ENCODE measurements around the gene MED13L.

DNA sequence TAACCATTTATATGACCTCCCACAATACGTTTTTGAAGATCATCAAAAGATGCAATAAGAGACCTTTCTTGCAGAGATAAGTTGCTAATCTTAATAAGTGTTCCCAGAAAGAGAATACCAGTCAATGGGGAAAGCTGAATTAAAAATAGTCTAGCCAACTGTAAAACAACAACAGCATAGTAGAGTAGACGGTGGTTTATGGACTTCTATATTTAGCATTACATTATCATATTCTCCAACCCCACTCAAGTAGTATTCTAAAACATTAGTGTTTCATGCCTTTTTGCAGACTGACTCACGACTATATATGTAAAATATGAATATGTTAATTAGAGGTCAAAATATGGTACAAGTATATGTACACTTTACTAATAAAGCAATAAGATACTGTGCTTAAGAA lies 218.9 kb downstream of the MED13L start:
- TF ChIP-seq, protein P1, sequence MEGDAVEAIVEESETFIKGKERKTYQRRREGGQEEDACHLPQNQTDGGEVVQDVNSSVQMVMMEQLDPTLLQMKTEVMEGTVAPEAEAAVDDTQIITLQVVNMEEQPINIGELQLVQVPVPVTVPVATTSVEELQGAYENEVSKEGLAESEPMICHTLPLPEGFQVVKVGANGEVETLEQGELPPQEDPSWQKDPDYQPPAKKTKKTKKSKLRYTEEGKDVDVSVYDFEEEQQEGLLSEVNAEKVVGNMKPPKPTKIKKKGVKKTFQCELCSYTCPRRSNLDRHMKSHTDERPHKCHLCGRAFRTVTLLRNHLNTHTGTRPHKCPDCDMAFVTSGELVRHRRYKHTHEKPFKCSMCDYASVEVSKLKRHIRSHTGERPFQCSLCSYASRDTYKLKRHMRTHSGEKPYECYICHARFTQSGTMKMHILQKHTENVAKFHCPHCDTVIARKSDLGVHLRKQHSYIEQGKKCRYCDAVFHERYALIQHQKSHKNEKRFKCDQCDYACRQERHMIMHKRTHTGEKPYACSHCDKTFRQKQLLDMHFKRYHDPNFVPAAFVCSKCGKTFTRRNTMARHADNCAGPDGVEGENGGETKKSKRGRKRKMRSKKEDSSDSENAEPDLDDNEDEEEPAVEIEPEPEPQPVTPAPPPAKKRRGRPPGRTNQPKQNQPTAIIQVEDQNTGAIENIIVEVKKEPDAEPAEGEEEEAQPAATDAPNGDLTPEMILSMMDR (IDR thresholded peaks at IDR 0.05): no peak
- TF ChIP-seq POLR2A (IDR thresholded peaks at IDR 0.05): no peak

All from heart left ventricle (tissue), 13 donors.